HepG2 (cell line): Measurements from ENCODE around the gene CPNE5. TPM values are rescaled to one million over a fixed set of nuclear protein-coding genes. Genes with fewer than 3 reads are reported as not detected.
A peak's percentile ranks its signal among the peaks of the same experiment; 100 is the strongest.

Experiments used
- KLF11 ChIP-seq: IDR thresholded peaks from 2 replicates; pipeline ENCODE4 v1.6.1; 2016; ENCODE audit warnings: missing compliant biosample characterization
- MAFF ChIP-seq: IDR thresholded peaks from 2 replicates; pipeline ENCODE4 v1.6.1; 2011; ENCODE audit warnings: low read depth, low read length, improper control_type of control experiment
- MAFG ChIP-seq: sonication (generic); formaldehyde crosslinking; IDR thresholded peaks from 2 replicates; pipeline ENCODE4 v1.5.1; 2020; ENCODE audit warnings: mild to moderate bottlenecking, missing genetic modification reagents
- NFIC ChIP-seq: IDR thresholded peaks from 2 replicates; pipeline ENCODE4 v1.6.1; 2012; ENCODE audit warnings: mild to moderate bottlenecking, low read length, inconsistent platforms
- NFKBIZ ChIP-seq: IDR thresholded peaks from 2 replicates; pipeline ENCODE4 v1.6.1; 2018; ENCODE audit warnings: missing genetic modification reagents, missing compliant biosample characterization
- PRMT3 ChIP-seq: sonication (generic); formaldehyde crosslinking; IDR thresholded peaks from 2 replicates; pipeline ENCODE4 v1.8.1; 2022; ENCODE audit warnings: low read depth, mild to moderate bottlenecking, moderate library complexity, missing genetic modification reagents, borderline replicate concordance
- ZBTB25 ChIP-seq: IDR thresholded peaks from 2 replicates; pipeline ENCODE4 v1.6.1; 2018; ENCODE audit warnings: missing genetic modification reagents
- ZFAT ChIP-seq: sonication (generic); formaldehyde crosslinking; conservative IDR thresholded peaks from 2 replicates; pipeline ENCODE4 v1.8.1; 2023; ENCODE audit warnings: missing genetic modification reagents, inconsistent platforms
- ZNF121 ChIP-seq: sonication (generic); formaldehyde crosslinking; IDR thresholded peaks from 2 replicates; pipeline ENCODE4 v1.5.0; 2020; ENCODE audit warnings: mild to moderate bottlenecking, missing genetic modification reagents
- ZNF326 ChIP-seq: sonication (generic); formaldehyde crosslinking; IDR thresholded peaks from 2 replicates; pipeline ENCODE4 v1.4.0; 2020; ENCODE audit warnings: missing genetic modification reagents, borderline replicate concordance
- ZNF414 ChIP-seq: sonication (generic); formaldehyde crosslinking; IDR thresholded peaks from 2 replicates; pipeline ENCODE4 v1.5.0; 2020; ENCODE audit warnings: missing genetic modification reagents
- ZNF567 ChIP-seq: sonication (generic); formaldehyde crosslinking; IDR thresholded peaks from 2 replicates; pipeline ENCODE4 v1.8.1; 2023; ENCODE audit warnings: mild to moderate bottlenecking, missing genetic modification reagents, borderline replicate concordance
- ZNF609 ChIP-seq: sonication (generic); formaldehyde crosslinking; IDR thresholded peaks from 2 replicates; pipeline ENCODE4 v1.4.0; 2020; ENCODE audit warnings: mild to moderate bottlenecking, missing genetic modification reagents, borderline replicate concordance
- ZNF780A ChIP-seq: sonication (generic); formaldehyde crosslinking; IDR thresholded peaks from 2 replicates; pipeline ENCODE4 v1.8.0; 2022; ENCODE audit warnings: mild to moderate bottlenecking, missing genetic modification reagents, moderate library complexity
- ZSCAN12 ChIP-seq: sonication (generic); formaldehyde crosslinking; IDR thresholded peaks from 2 replicates; pipeline ENCODE4 v1.9.0; 2021; ENCODE audit warnings: mild to moderate bottlenecking, missing genetic modification reagents
- polyA plus RNA-seq, 8 experiments: library from polyadenylated mRNA; depleted of rRNA in 3 of 8; stranded (reverse) in 7 of 8; unstranded in 1 of 8; fragments of >200 nt; fragmentation: Illumina TruSeq in 4 of 8; extraction: Trizol in 4 of 8; gene quantifications; 2 replicates each; pipeline versions ENCODE4 v1.2.1 to v1.2.3, GENCODE V29; 2011 to 2016; ENCODE audit warnings: low read depth in 4 of 8, missing spikeins in 1 of 8, mixed read lengths in 1 of 8; ENCODE audit not compliant: insufficient read depth in 1 of 8
- total RNA-seq, 5 experiments: library from RNA; depleted of rRNA; stranded (reverse); fragments of >200 nt; fragmentation: Illumina TruSeq; extraction: Trizol; gene quantifications; 2 replicates each; pipeline ENCODE4 v1.2.3, GENCODE V29; 2016; ENCODE audit warnings: low read depth in 1 of 5
- TF ChIP-seq, protein P1 (sequence below): sonication (generic); formaldehyde crosslinking; IDR thresholded peaks from 2 replicates; pipeline ENCODE4 v1.5.1; 2020; ENCODE audit warnings: missing genetic modification reagents, mild to moderate bottlenecking, borderline replicate concordance
- TF ChIP-seq, protein P2 (sequence below): IDR thresholded peaks from 2 replicates; pipeline ENCODE4 v1.4.0; 2020; ENCODE audit warnings: mild to moderate bottlenecking, missing genetic modification reagents

Gene CPNE5
- total and polyA plus RNA-seq, 2 of the 13 experiments (the other 11 are each of a cell fraction or from before 2014, with no cell fraction given) = 0.16 TPM; not detected in 1

DNA sequence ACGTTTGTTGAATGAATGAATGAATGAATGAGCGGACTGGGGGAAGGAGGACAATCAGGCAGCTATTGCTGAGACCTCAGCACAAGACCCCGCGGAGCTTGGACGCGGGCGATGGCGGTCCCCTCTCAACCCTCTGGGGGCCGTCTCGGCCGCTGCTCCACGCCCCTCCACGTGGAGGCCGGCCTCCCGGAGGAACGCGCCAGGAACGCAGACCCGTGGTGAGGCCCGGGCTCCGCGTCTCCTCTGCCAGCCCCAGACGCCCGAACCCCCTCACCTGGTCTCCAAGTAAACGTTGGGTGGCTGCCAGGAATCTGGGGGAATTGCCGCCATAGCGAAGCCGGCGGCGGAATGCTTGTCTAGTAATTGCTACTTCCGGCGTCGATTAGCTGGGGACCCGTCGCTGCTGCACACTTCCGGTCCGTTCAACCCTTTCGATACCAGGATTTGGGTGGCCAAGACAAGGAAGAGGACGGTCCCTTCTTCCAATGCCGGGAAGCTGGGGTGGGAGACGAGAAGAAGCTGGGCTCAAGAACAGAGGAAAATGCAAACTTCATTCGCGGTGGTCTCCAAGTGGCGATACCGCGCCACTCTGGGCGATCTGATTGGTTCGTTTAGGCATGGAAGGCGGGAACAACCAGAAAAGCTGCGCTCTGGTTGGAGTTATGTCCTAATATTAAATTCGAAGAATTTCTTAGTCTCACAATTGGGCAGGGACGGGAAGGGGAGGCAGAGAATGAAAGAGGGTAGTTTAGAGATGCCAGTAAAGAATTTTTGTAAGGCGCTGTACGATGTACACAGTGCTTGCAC, 35.4 kb upstream of the CPNE5 start, which contains the start of gene PPIL1 (continued):
- TF ChIP-seq, protein P1, sequence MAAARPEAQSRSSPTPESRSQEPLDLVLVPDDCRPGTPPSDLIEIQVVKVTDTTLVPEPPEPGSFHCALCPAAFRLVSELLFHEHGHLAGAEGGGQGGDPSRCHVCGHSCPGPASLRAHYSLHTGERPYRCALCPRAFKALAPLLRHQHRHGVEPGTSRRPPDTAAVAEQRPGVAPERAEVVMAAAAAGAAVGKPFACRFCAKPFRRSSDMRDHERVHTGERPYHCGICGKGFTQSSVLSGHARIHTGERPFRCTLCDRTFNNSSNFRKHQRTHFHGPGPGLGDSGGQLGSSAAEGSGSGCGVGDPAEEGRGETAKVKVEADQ (CRISPR knock-in tag) = peak; percentile 98
- TF ChIP-seq ZBTB25 (CRISPR knock-in tag) (peak; percentile 29; the same call in 1 of the 2 replicates), ZNF567 (CRISPR knock-in tag) (peak; percentile 39; the same call in 1 of the 2 replicates), NFIC (peak; percentile 58; the same call in 1 of the 2 replicates), PRMT3 (CRISPR knock-in tag) (no peak), KLF11 (CRISPR knock-in tag) (peak; percentile 18; the same call in 1 of the 2 replicates), ZNF780A (CRISPR knock-in tag) (no peak), ZNF121 (CRISPR knock-in tag) (no peak; the same call in 1 of the 2 replicates), ZNF326 (CRISPR knock-in tag) (no peak), NFKBIZ (CRISPR knock-in tag) (0 out of 2 replicates have a peak, but pooled peaks have one; percentile 3), ZSCAN12 (CRISPR knock-in tag) (no peak), MAFG (no peak), ZFAT (CRISPR knock-in tag) (no peak), ZNF609 (peak; percentile 46; the same call in 1 of the 2 replicates), MAFF (no peak; the same call in 1 of the 2 replicates), ZNF414 (CRISPR knock-in tag) (peak; percentile 95; the same call in 1 of the 2 replicates)
- TF ChIP-seq, protein P2, sequence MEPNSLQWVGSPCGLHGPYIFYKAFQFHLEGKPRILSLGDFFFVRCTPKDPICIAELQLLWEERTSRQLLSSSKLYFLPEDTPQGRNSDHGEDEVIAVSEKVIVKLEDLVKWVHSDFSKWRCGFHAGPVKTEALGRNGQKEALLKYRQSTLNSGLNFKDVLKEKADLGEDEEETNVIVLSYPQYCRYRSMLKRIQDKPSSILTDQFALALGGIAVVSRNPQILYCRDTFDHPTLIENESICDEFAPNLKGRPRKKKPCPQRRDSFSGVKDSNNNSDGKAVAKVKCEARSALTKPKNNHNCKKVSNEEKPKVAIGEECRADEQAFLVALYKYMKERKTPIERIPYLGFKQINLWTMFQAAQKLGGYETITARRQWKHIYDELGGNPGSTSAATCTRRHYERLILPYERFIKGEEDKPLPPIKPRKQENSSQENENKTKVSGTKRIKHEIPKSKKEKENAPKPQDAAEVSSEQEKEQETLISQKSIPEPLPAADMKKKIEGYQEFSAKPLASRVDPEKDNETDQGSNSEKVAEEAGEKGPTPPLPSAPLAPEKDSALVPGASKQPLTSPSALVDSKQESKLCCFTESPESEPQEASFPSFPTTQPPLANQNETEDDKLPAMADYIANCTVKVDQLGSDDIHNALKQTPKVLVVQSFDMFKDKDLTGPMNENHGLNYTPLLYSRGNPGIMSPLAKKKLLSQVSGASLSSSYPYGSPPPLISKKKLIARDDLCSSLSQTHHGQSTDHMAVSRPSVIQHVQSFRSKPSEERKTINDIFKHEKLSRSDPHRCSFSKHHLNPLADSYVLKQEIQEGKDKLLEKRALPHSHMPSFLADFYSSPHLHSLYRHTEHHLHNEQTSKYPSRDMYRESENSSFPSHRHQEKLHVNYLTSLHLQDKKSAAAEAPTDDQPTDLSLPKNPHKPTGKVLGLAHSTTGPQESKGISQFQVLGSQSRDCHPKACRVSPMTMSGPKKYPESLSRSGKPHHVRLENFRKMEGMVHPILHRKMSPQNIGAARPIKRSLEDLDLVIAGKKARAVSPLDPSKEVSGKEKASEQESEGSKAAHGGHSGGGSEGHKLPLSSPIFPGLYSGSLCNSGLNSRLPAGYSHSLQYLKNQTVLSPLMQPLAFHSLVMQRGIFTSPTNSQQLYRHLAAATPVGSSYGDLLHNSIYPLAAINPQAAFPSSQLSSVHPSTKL (CRISPR knock-in tag) = peak; percentile 82
